NCI-H2227 treated with DMSO at 0.1 percent for 48 hours (cell line): ENCODE data around the gene HDGF.

Experiments used
- DNase-seq: peaks from one replicate; lab custom pipeline; 2025; lab: John Stamatoyannopoulos, UW

Gene HDGF

GRCh38 chr1:156698995-156699394, 52.5 kb downstream of the HDGF start:
- no peak for DNase-seq

DNA sequence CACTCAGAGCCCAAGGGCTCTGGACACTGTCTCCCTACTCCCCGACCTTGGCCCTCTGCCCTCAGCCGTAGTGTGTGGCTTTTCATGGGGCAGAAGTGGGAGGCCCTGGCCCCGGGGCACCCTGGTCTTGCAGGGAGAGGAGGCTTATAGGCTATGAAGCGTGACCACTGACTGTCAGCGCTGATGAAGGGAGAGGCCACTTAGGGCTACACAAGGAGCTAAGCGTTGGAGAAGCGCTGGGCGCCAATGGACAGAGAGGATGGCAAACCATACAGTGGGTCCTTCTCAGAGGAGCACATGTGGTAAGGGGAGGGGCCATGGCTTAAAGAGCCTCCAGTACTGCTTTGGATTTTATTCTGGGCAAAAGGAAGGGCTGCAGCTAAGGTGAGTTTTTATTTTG, 54.0 kb downstream of the HDGF start:
- no peak for DNase-seq

- no peak for DNase-seq
Measured at GRCh38 chr1:156696755-156697154, 54.7 kb downstream of the HDGF start.

DNA sequence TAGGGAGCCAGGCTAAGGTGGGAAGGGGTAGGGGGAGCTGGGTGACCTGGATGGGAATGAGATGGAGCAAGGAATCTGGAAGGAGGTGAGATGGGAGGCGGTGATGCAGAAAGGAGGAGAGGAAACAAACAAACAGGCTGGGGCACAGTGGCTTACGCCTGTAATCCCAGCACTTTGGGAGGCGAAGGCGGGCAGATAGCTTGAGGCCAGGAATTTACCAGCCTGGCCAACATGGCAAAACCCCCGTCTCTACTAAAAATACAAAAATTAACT, 56.8 kb downstream of the HDGF start:
- DNase-seq: no peak

- DNase-seq: no peak
Measured at GRCh38 chr1:156693848-156694689, 57.4 kb downstream of the HDGF start.

DNA sequence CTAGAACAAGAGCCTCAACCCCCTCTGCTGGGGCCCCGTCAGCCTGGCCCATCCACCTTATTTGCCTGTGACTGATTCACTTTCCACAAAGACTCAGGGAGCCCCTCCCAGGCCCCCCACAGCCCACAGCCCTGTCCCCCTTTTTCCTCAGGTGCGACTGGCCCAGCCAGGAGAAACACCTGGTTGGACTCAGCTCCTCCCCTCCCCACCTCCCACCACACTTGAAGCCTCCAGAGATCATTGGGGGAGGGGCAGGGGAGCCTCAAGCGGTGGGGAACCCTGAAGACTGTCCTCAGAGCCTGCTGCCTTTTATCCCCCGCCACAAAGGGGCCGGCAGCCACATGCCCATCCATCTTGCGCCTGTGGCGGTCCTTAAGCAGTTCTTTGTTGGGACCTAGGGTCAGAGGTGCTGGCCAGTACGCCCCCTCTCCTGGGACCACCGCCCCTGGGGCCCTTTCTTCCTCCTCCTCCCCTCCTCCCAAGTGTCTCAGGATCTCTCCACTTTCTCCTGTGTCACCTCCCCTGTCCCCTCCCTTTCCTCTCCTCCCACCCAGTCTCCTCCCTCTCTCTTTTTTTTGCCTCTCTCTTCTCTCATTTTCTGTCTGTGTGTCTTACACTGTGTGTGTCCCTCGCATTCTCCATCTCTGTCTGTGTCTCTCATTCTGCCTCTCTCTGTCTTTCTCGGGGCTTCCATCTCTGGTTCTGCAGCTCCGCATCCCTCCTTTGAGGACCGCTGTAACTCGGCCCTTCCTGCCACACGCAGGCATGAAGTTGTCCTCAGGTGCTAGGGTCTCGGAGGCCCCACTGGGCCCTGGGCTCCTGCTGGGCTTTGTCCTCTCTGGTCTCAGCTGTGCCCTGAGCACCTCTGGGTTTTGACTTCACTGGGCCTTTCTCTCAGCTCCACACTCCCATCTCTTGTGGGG, 58.3 kb downstream of the HDGF start:
- peak; percentile 82 for DNase-seq

DNA sequence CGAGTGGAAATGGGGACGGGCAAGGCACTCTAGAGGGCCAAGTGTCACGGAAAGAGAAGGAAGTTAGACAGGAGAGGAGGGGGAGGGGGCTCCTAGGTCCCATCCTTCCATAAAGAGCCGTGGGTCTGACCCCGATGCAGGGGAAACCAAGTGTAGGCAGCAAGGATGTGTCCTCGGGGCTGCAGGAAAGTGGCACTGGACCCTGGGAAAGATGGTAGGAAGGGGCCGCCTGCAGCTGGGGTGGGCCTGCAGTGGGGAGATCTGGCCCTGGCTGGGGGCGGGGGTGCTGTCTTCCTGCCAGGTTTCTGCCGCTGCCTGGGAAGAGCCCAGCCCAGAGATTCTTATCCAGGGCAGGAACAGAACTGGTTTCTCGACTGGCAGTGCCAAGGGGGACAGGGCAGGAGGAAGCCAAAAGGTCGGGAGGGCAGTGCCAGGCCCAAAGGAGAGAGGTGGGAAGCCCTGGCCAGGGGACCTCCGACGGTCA, 59.0 kb downstream of the HDGF start:
- no peak for DNase-seq
